Choroid plexus epithelial cell (primary cell): ENCODE results near the gene RAPGEFL1.

Source experiments
- DNase-seq: peaks from one replicate; pipeline ENCODE4 v3.0.0-alpha.2; 2010; ENCODE audit warnings: low read depth
- H3K4me3 ChIP-seq: 2 replicates; pipeline ENCODE4 v1.5.1; 2011; ENCODE audit warnings: low read depth, mild to moderate bottlenecking, control low read depth, low read length, moderate library complexity
- TF ChIP-seq, protein P1 (sequence below): conservative IDR thresholded peaks from 2 replicates; pipeline ENCODE4 v1.5.1; 2011; ENCODE audit warnings: low read depth, mild to moderate bottlenecking, control low read depth, inconsistent platforms, low read length, moderate library complexity

RAPGEFL1 gene

DNA sequence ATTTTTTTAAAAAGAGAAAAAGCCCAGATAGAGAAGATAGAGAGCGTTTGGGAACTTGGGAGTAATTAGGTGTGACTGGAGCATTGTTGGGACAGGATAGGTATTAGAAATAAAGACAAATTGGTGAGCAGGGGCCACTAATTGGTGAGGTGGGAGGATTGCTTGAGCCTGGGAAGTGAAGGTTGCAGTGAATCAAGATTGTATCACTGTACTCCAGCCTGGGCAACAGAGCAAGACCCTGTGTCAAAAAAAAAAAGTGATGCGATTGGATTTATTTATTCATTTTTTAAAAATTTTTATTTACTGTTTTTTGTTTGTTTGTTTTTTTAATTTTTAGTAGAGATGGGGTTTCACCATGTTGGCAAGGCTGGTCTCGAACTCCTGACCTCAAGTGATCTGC is 31.8 kb upstream of the RAPGEFL1 start:
- no peak overlapping the region for H3K4me3 ChIP-seq
- no peak for DNase-seq
- TF ChIP-seq, protein P1, sequence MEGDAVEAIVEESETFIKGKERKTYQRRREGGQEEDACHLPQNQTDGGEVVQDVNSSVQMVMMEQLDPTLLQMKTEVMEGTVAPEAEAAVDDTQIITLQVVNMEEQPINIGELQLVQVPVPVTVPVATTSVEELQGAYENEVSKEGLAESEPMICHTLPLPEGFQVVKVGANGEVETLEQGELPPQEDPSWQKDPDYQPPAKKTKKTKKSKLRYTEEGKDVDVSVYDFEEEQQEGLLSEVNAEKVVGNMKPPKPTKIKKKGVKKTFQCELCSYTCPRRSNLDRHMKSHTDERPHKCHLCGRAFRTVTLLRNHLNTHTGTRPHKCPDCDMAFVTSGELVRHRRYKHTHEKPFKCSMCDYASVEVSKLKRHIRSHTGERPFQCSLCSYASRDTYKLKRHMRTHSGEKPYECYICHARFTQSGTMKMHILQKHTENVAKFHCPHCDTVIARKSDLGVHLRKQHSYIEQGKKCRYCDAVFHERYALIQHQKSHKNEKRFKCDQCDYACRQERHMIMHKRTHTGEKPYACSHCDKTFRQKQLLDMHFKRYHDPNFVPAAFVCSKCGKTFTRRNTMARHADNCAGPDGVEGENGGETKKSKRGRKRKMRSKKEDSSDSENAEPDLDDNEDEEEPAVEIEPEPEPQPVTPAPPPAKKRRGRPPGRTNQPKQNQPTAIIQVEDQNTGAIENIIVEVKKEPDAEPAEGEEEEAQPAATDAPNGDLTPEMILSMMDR, result no peak

DNA sequence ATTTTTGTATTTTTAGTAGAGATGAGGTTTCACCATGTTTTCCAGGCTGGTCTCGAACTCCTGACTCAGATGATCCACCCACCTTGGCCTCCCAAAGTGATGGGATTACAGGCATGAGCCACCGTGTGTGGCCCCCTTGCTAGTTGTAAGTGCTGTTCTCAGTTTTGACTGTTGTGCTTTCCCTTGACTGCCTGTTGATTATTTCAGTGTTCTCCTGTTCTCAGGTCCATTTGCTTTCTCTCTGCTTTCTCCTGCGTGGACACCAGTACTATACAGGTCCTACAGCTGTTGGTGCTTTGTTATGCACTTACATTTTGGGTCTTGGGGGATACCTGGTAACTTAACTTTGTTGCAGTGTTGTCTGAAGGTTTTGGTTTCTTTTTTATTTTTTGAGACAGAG is 28.7 kb upstream of the RAPGEFL1 start:
- H3K4me3 ChIP-seq, result no peak overlapping the region
- no peak for DNase-seq
- TF ChIP-seq, protein P1, result no peak

DNA sequence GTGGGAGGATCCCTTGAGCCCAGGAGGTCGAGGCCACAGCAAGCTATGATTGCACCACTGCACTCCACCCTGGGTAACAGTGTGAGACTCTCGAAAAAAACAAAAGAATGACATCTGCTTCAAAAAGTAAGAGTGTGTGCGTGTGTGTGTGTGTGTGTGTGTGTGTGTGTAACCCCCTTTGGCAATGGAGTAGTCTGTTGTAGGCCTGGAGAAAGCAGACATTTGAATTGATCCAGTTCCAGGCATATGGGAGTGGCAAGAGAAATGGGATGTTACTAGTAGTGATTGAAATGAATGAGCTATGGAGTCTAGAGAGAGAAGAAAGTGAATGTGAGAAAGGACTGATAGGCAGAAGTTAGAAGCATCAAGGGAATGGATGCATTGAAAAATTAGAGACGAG is 27.0 kb upstream of the RAPGEFL1 start:
- TF ChIP-seq, protein P1, result no peak
- peak; percentile 15 for DNase-seq
- H3K4me3 ChIP-seq, result no peak overlapping the region

DNA sequence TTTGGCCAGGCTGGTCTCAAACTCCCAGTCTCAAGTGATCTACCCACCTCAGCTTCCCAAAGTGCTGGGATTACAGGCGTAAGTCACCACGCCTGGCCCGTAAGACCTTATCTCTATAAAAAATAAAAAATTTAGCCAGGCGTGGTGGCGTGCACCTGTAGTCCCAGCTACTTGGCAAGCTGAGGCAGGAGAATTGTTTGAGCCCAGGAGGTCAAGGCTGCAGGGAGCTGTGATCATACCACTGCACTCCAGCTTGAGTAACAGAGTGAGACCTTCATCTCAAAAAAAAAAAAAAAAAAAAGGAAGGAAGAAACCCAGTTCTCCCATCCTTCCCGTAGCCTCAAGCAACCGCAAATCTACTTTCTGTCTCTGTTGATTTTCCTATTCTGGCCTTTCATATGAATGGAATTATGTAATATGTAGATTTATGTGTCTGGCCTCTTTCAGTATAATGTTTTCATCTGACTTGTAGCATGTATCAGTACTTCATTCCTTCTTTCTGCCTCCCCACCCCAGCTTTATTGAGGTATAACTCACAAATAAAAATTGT is 25.8 kb upstream of the RAPGEFL1 start:
- TF ChIP-seq, protein P1, result no peak
- no peak overlapping the region for H3K4me3 ChIP-seq
- DNase-seq, result no peak

DNA sequence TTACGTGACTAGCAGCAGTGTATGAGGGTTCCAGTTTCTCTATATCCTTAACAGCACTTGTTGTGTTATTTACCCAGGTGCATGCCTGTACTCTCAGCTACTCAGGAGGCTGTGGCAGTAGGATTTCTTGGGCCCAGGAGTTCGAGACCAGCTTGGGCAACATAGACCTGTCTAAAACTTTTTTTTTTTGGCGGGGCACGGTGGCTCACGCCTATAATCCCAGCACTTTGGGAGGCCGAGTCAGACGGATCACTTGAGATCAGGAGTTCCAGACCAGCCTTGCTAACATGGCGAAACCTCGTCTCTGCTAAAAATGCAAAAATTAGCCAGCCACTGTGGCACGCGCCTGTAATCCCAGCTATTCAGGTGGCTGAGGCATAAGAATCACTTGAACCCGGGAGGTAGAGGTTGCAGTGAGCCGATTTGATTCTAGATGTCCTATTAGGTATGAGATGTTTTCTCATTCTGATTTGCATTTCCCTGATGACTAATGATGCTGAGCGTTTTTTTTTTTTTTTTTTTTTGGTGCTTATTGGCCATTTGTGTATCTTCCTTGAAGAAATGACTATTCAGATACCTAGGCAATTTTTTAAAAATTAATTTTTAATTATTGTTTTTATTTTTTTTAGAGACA is 23.6 kb upstream of the RAPGEFL1 start:
- H3K4me3 ChIP-seq, result no peak overlapping the region
- DNase-seq, result no peak
- TF ChIP-seq, protein P1, result no peak

DNA sequence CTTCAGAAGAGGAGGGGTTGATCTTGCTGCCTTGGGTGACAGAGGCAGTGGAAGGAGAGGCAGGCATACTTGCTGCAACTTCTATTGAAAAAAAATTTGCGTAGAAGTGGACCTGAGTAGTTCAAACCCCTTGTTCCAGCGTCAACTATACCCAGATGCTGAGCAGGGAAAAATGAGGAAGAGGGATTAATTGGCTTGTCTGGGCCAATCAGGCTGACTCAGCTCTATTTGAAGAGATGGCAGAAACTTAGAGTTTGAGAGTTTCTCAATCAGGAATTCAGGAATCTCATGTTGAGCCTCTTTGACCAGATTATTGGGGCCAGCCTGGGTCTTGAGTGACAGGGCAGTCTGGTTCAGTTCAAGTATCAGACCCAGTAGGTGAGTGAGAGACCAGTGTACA is 19.3 kb upstream of the RAPGEFL1 start:
- TF ChIP-seq, protein P1, result no peak
- no peak overlapping the region for H3K4me3 ChIP-seq
- no peak for DNase-seq

DNA sequence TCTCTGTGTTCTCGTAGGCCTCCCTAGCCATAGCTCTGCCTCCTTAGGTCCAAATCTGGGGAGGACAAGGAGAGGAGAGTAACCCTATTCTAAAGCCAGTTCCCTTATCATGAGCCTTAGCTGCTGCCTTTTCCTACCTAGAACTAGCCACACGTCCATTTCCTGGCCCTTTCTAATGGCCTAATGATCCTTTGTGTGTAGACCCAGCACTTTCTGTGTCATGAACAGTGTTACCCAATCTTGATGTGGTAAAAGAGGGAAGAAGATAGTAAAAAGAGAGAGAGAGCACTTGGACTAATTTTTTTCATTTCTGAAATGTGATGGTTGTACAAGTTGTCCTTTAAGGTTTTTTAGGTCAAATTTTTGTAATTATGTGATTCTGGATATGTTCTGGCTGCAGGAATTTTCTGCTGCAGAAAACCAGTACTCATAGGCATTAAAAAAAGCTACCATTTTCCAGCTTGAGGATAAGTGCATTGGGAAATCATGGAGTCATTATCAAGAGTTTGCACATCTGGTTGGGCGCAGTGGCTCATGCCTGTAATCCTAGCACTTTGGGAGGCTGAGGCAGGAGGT is 18.7 kb upstream of the RAPGEFL1 start:
- TF ChIP-seq, protein P1, result no peak
- DNase-seq, result no peak
- H3K4me3 ChIP-seq, result no peak overlapping the region
